Medulla oblongata (tissue), 1 donor: Measurements from ENCODE around the gene TSPEAR.
"Not testable (repeated sequence)": the region's sequence is repeated elsewhere in the genome, so short reads cannot be mapped to it uniquely, and the experiment has no call there.

Experiments
- DNase-seq: peaks from one replicate; pipeline ENCODE4 v3.0.0-alpha.2; 2015; ENCODE audit errors: extremely low spot score

TSPEAR gene

DNA sequence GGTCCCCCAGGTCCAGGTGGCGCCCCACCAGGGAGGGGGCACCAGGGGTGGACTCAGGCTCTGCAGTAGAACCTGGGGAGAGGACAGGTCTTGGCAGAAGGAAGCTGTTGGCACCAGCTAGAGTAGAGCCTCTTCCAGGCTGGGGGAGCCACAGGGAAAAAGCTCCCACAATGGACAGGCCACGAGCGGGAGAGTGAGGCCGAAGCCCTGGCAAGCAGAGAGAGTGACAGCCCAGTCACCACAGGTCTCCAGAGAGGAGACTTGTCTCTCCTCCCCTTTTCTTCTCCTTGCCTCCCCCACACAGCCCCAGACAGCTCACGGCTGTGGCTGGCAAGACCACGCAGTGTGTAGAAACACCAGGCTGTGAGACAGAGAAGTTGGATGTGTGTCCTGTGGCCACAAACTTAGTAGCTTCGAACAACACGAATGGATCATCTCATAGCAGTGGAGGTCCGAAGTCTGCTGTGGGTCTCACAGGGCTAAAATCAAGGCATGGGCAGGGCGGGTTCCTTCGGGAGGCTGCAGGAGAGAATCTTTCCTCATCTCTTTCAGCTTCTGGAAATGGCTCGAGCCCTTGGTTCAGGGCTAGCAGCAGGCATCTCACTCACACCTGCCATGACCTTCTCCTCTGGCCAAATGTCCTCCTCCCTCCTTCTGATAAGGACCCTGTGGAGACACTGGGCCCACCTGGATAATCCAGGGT lies 60.2 kb downstream of the TSPEAR start:
- no peak for DNase-seq

DNA sequence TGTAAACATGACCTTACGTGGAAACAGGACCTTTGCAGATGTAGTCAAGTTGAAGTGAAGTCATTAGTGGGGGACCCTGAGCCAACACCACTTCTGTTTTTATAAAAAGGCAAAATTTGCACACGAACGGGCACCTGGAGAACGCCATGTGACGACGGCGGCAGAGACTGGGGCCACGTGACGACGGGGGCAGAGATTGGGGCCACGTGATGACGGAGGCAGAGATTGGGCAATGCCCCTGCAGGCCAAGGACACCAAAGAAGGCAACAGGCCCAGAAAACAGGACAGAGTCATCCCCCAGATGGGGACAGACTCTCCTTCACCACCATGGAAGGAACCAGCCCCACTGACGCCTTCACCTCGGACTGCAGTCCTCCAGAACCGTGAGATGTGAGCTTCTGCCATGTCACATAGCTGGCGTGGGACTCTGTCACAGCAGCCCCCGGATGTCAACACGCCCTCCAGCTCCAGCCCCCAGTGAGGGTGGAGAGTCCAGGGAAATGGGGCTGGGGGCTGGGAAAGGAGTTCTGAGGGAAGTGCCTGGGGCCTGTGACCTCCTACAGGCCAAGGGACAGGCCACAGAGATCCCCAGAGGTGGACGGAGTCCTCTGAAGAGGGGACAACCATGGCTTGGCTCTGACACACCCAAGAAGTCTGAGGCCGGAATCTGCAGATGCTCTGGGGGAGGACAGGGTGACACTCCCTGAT lies 61.0 kb downstream of the TSPEAR start:
- DNase-seq: no peak

DNA sequence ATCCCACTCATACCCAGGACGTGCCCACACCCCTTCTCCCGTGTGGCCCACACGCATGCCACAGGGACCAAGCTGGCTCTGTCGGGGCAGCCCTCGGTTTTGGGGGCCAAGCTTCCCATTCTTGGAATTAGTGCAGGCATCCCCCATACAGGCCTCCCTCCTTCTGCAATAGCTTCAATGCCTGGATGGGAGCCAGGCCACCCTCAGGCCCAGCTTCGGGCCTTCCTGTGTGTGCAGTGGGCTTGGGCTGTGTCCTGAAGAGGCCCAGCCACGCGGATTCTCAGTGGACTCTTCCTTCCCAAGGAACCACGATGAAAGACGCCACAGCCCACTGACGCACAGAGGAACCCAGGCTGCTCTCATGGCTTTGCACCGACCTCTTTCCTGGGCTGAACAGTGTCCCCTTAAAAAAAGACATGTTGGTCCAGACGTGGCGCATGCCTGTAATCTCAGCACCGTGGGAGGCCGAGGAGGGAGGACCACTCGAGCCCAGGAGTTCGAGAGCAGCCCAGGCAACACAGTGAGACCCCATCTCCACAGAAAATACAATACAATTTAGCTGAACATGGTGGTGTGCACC lies 61.8 kb downstream of the TSPEAR start:
- DNase-seq: no peak

DNA sequence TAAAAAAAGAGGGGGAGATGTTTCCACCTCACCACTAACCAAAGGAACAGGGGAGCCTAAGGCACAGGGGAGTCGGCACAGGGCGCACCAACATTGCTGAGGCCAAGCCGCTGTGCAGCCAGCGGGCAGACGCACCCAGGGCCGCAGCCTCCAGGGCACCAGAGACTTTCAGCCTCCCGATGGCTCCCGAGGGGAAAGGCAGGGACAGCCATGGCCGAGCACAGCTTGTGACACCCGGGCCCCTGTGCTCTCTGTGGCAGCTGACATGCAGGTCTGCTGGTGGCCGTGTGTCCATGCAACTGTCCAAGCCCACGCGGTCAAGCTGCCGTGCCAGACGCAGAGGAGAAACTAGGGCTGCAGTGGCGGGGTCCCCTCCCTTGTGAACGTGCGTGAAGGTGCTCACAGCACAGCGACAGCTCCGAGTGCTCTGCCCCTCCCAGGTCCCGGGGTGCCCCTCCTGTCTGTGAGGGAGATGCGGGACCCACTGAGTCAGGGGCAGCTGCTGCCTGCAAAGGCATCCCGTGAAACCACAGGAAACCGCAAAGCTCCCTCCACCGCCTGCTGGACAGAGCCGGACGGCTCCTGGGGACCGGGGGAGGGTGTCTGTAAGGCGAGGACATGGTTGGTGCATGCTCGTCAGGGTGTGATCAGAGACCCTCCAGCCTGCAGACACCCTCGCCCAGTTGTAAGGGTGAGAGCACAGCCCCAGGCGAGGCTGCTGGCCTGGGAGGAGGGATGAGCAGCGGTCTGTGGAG lies 62.6 kb downstream of the TSPEAR start:
- no peak for DNase-seq

DNA sequence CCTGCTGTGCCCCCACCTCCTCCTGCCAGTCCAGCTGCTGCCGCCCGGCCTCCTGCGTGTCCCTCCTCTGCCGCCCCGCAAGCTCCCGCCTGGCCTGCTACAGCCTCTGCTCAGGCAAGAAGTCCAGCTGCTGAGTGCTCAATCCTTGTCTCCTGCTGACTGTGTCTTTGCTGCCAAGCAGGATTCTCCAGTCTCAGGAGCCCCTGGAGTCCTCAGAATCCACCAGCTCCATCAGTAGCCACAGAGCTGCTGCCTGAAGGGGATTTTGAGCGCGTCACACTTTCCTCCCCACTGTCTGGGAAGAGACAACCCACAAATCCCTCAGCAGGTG lies 64.2 kb downstream of the TSPEAR start:
- no peak for DNase-seq

DNA sequence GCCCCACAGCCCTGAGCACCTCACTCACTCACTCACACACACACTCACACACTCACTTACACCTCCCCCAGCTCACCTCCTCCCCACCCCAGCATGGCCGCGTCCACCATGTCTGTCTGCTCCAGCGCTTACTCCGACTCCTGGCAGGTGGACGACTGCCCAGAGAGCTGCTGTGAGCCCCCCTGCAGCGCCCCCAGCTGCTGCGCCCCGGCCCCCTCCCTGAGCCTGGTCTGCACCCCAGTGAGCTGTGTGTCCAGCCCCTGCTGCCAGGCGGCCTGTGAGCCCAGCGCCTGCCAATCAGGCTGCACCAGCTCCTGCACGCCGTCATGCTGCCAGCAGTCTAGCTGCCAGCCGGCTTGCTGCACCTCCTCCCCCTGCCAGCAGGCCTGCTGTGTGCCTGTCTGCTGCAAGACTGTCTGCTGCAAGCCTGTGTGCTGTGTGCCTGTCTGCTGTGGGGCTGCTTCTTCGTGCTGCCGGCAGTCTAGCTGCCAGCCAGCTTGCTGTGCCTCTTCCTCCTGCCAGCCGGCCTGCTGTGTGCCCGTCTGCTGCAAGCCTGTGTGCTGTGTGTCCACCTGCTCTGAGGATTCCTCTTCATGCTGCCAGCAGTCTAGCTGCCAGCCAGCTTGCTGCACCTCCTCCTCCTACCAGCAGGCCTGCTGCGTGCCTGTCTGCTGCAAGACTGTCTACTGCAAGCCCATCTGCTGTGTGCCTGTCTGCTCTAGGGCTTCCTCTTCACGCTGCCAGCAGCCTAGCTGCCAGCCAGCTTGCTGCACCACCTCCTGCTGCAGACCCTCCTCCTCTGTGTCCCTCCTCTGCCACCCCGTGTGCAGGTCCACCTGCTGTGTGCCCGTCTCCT lies 64.8 kb downstream of the TSPEAR start, which contains the start of gene KRTAP10-11:
Gene KRTAP10-11, plus strand, starts transcription at position 49 of the 856 bp plus-strand sequence. Its CDS starts 45 bp downstream, at position 94.
- not testable (repeated sequence) for DNase-seq

DNA sequence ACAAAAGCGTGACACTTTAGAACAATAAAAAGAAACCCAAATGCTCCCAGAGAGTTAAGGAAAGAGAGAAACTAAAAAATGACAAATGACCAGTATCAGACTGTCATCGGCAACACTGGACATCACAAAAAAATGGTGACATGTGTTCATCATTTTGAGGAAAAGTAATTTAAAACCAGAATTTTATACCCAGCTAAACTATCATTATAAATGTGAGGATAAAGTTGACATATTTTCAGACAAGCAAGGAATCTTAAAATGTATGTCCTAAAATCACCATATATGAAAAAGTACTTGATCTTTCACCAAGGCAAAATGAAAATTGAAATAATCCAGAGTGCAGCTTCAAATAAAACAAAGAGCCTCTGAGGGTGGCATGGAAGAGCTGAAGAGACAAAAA lies 66.5 kb downstream of the TSPEAR start:
- DNase-seq: no peak

DNA sequence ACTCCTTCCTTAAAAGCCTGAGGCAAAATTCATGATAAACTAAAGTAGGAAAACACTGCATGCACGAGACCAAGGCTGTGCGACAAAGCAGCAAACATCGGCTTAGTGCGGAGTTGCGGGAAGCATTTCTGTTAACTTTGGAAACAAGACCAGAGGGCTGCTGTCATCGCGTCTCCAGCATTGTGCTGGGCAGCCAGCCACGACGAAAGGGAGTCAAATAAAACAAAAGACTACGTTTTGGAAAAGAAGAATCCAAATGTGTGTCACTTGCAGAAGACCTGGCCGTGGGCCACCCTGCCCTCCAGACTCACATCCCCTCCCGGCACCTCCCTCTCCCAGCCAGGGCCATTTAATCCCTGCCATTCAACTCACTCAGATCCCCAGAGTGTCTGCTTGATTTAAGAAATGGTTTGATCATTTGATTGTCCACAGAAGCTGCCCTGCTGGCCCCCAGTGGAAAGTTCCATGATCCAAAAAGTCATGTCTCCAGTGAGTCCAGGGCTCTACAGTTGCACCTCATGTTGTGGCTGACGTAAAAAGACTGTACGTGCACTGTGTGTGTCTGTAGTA lies 67.5 kb downstream of the TSPEAR start:
- no peak for DNase-seq

DNA sequence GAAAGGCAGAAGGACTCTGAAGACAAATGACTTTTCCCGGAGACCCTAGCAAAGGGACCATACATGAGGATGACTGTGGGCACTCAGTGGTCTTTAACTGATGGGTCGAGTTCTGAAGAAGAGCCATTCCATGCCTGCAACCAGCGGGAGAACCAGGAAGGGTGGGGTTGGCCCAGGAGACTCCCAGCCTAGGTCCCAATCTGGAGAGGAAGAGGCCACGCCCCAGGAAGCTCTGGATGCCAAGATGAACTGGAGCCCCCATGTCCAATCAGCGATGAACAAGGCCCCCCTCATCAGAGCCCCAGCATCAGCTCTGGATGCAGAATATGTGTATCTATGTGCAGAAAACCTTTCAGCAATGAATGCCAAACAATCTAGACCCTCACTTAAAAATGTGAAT lies 70.6 kb downstream of the TSPEAR start:
- DNase-seq: no peak

DNA sequence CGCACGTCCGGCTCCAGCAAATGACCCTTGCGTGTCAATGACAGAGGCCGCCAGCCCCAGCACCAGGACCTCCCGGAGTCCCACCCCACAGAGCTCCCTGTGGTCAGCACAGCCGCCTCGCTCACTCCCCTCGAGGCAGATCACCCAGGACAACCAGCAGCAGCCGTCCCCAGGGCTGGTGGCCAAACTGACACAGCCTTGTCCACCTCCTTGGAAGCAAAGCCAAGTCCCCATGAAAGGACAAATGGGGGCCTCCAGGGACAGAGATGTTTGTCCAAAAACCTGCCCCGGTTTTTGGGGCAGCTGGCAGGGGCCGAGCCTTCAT lies 72.1 kb downstream of the TSPEAR start:
- no peak for DNase-seq

DNA sequence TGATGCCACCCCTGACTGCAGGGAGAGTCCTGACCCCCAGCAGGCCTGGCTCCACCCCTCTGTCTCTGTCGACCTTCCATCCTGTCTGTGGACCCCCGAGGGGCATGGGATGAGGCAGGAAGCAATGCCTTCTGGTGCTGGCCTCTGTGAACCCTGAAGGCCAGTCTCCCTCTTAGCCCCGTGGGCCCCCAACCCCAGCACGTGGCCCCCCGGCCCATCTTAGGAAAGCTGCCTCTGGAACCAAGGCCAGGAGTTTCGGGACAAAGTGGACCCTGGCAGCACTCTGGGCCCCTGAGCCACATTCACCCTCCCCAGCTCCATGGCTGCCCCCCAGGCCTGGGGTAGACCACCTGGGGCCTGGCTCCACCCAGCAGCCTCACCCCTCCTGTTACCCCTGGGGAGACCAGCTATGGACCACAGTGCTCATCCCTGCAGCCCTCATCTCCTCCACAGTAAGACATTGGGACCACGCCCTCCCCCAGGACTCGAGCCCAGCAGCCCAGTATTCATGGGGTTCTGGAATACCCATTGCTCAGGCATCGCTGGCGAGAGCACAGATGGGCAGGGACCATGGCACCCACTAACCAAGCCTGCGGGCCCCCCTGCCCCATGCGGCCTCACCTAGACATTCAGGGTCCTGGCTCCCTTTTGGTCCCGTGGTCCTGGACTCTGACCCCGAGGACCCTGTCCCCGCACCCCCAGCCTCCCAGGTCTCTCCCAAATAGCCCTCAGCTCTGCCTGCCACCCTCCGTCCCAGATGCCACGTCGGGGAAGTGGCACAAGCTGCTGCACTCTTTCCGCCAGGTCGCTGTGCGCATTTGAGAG lies 72.7 kb downstream of the TSPEAR start:
- not testable (repeated sequence) for DNase-seq

DNA sequence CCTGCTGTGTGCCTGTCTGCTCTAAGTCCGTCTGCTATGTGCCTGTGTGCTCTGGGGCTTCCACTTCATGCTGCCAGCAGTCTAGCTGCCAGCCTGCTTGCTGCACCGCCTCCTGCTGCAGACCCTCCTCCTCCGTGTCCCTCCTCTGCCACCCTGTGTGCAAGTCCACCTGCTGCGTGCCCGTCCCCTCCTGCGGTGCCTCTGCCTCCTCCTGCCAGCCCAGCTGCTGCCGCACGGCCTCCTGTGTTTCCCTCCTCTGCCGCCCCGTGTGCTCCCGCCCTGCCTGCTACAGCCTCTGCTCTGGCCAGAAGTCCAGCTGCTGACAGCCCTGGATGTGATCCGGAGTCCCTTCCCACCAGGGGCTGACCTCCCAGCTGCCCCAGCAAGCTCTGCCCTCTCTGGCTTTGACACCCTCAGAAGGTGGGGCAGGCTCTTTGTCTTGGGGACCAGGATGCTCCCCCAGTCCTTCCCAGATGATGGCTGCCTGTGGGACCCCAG lies 73.5 kb downstream of the TSPEAR start:
- not testable (repeated sequence) for DNase-seq

DNA sequence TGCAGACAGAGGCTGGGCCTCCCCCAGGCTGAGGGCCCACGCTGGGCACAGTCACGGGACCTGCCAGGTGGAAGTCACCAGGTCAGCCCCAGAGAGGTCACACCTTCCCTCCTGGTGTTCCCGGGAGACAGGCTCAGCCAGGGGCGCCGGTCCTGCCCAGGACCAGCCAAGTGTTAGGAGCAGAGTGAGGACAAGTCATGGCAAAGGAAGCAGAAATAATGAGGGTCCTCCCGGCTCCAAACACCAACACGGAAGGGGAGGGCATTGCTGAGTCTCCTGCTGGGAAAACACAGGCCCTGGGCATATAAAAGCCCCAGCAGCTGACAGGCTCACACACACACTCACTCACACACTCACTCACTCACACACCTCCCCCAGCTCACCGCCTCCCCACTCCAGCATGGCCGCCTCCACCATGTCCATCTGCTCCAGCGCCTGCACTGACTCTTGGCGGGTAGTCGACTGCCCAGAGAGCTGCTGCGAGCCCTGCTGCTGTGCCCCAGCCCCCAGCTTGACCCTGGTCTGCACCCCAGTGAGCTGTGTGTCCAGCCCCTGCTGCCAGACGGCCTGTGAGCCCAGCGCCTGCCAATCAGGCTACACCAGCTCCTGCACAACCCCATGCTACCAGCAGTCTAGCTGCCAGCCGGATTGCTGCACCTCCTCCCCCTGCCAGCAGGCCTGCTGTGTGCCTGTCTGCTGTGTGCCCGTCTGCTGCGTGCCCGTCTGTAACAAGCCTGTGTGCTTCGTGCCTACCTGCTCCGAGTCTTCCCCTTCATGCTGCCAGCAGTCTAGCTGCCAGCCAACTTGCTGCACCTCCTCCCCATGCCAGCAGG lies 74.1 kb downstream of the TSPEAR start, which contains the start of gene KRTAP10-10:
Gene KRTAP10-10, plus strand, starts transcription at position 339 of the 833 bp plus-strand sequence. Its CDS starts 62 bp downstream, at position 401.
- no peak for DNase-seq

DNA sequence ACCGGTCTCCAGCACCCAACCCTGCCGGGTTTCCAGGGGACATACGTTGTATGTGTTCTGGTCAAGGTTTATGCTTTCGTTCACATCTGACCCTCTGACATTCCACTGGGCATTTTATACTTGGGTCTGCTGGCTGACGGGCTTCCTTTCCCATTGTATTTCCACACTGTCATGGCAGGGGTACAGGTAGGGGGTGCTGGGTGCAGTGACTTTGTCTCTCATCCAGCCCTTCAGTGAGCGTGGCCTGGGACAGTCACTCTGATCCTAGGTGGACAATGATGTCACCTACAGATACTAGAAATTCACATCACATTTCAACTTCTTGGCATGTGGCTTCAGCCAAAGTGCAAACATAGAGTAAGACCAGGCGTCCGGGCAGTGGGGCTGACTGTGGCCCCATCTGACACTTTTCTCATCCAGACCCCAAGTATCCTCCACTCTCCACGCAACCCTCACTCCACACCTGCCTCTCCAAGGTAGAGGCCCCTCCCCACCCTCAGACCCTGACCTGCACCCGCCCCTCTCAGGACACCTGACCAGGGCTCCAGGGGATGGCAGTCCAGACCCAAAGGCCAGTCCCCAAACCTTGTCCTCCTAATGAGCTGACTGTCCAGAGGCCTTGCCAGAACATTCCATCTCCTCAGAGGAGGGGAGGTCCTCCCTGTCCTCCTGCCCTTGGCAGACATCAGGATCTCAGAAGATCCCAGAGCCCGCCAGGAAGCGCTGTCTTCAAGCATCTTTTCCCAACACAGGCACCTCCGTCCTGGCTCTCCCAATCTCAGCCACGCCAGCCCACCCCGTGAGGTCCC lies 75.0 kb downstream of the TSPEAR start:
- no peak for DNase-seq

DNA sequence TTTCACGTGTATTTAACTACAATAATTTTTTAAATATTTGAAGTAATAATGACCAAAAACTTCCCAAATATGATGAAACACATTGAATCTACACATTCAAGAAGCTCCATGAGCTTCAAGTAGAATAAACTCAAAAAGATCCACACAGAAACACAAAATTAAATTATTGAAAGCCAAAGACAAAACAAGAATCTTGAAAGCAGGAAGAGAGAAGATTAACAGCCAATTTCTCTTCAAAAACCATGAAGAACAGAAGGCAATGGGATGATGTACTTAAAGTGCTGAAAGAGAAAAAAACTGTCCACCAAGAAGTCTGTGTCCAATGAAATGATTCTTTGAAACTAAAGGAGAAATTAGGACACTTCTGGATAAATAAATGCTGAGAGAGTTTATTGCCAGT lies 79.3 kb downstream of the TSPEAR start:
- no peak for DNase-seq

DNA sequence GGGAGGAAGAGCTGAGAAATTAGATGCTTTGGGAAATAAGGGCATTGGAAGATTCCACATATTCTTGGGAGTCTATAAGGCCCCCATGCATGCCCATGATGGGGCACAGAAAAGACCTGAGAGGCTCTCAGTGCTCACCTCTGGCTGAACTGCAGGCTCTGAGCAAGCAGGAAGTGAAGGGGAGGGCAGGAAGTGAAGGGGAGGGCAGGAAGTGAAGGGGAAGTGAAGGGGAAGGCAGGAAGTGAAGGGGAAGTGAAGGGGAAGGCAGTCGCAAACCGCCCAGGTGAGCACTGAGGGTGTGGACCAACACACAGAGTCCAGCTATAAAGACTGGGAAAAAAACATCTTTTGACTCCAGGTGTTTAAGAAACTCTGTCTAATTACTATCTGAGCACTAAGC lies 80.9 kb downstream of the TSPEAR start:
- DNase-seq: no peak

DNA sequence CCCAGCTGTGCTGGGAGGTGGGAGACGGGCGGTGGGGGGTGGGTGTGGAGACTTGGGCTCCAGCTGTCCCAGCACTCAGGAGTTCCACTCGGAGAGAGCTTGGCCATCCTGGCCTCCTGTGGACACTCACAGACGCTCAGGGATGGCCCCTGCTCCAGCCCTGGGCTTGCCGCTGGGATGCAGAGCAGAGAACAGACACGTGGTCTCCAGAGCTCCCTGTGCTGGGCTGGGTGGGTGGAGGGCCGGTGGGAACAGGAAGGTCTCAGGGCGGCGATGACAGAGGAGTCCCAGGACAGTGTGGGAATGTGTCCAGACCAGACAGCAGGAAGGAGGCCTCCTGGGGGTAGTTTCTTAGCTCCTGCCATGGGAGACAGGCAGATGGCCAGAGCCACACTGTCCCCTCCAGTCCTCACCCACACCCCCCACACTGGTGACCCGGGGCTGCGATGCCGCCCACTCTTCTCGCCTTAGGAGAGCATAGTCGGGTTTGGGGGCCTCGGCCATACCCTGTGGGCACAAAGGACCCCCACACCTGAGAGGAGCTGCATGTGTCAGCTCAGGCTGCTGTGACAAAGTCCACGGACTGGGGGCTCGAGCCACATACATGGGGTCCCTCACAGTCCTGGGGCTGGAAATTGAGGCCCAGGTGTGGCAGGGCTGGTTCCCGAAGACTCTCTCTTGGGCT lies 82.5 kb downstream of the TSPEAR start:
- no peak for DNase-seq

DNA sequence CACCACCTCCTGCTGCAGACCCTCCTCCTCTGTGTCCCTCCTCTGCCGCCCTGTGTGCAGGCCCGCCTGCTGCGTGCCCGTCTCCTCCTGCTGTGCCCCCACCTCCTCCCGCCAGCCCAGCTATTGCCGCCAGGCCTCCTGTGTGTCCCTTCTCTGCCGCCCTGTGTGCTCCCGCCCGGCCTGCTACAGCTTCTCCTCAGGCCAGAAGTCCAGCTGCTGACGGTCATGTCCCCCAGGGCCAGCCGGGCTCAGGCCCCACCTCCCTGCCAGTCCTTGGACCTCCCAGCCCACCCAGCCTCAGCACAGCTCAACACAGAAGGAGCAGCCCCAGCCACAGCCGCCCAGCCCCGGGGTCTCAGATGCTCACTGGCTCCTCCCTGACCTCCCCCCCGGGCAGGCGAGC lies 83.5 kb downstream of the TSPEAR start:
- DNase-seq: not testable (repeated sequence)
